ENCODE measurements around the gene FIBCD1. TPM values are rescaled to one million over a fixed set of nuclear protein-coding genes. Genes with fewer than 3 reads are reported as not detected.
A peak's percentile ranks its signal among the peaks of the same experiment; 100 is the strongest.

The FIBCD1 gene
- total RNA-seq, 1 donor: 0.27 TPM

- H3K4me3 ChIP-seq (ENCODE audit: low read depth, low read length): no peak overlapping the region
- DNase-seq (ENCODE audit: low read depth): no peak
- TF ChIP-seq, protein P1, sequence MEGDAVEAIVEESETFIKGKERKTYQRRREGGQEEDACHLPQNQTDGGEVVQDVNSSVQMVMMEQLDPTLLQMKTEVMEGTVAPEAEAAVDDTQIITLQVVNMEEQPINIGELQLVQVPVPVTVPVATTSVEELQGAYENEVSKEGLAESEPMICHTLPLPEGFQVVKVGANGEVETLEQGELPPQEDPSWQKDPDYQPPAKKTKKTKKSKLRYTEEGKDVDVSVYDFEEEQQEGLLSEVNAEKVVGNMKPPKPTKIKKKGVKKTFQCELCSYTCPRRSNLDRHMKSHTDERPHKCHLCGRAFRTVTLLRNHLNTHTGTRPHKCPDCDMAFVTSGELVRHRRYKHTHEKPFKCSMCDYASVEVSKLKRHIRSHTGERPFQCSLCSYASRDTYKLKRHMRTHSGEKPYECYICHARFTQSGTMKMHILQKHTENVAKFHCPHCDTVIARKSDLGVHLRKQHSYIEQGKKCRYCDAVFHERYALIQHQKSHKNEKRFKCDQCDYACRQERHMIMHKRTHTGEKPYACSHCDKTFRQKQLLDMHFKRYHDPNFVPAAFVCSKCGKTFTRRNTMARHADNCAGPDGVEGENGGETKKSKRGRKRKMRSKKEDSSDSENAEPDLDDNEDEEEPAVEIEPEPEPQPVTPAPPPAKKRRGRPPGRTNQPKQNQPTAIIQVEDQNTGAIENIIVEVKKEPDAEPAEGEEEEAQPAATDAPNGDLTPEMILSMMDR (IDR thresholded peaks at IDR 0.05; ENCODE audit: insufficient read depth, low read length): no peak
Observed at GRCh38 chr9:130970052-130970451, 31.0 kb upstream of the FIBCD1 start.

DNA sequence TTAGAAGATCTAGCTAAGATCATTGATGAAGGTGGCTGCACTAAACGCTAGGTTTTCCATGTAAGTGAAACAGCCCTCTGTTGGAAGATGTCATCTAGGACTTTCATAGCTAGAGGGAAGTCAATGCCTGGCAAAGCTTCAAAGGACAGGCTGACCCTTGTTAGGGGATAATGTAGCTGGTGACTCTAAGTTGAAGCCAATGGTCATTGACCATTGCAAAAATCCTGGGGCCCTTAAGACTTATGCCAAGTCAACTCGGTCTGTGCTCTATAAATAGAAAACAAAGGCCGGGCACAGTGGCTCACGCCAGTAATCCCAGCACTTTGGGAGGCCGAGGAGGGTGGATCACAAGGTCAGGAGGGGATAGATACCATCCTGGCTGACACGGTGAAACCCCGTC is 26.6 kb upstream of the FIBCD1 start:
- no peak overlapping the region for H3K4me3 ChIP-seq (ENCODE audit: low read depth, low read length)
- TF ChIP-seq, protein P1 (IDR thresholded peaks at IDR 0.05; ENCODE audit: insufficient read depth, low read length): no peak
- DNase-seq (ENCODE audit: low read depth): no peak

DNA sequence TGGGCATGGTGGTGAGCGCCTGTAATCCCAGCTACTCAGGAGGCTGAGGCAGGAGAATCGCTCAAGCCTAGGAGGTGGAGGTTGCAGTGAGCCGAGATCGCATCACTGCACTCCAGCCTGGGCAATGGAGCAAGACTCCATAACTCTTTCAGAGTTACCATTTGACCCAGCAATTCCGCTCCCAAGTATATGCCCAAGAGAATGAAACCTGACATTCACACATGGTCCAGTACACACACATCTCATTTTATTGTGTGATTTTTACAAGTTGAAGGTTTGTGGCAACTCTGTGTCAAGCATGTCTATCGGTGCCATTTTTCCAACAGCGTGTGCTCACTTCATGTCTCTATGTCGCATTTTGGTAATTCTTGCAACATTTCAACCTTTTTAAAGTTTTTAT is 24.9 kb upstream of the FIBCD1 start:
- no peak overlapping the region for H3K4me3 ChIP-seq (ENCODE audit: low read depth, low read length)
- no peak for DNase-seq (ENCODE audit: low read depth)
- TF ChIP-seq, protein P1 (IDR thresholded peaks at IDR 0.05; ENCODE audit: insufficient read depth, low read length): no peak

GRCh38 chr9:130963337-130963908 is 24.4 kb upstream of the FIBCD1 start:
- H3K4me3 ChIP-seq (ENCODE audit: low read depth, low read length): no peak overlapping the region
- no peak for DNase-seq (ENCODE audit: low read depth)
- TF ChIP-seq, protein P1 (IDR thresholded peaks at IDR 0.05; ENCODE audit: insufficient read depth, low read length): no peak

GRCh38 chr9:130962418-130963316 is 23.6 kb upstream of the FIBCD1 start:
- DNase-seq (ENCODE audit: low read depth): peak; percentile 92
- H3K4me3 ChIP-seq (ENCODE audit: low read depth, low read length): no peak overlapping the region
- TF ChIP-seq, protein P1 (IDR thresholded peaks at IDR 0.05; ENCODE audit: insufficient read depth, low read length): no peak

DNA sequence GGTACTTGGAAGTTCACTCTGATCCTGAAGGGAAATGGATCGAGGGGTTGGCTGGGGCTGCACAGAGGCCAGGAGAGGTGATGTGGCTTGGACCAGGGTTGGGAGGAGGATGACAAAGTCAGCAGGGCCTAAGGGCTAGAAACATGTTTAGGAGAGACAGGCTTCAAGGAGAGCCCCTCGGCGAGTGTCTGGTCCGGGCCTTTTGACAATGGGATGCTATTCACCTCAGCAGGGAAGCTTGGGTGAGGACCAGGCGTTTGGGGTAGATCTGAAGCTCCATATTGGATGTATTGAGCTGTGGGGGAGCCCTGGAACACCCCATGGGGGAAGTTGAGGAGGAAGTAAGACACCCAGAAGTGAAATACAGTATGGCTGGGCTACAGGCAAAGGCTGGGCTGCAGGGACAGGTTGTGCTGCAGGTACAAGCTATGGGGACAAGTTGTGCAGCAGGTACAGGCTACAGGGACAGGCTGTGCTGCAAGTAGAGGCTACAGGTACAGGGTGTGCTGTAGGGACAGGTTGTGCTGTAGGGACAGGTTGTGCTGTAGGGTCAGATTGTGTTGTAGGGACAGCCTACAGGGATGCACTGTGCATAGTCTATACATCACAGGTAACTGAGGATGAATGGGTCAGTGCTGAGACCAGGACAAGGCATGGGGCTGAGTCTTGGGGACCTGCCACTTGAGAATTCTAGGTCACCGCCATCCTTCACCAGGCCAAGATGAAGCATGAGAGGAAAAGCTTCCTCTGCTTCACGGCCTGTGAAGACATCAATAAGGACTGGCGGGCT is 22.7 kb upstream of the FIBCD1 start:
- DNase-seq (ENCODE audit: low read depth): no peak
- TF ChIP-seq, protein P1 (IDR thresholded peaks at IDR 0.05; ENCODE audit: insufficient read depth, low read length): no peak
- no peak overlapping the region for H3K4me3 ChIP-seq (ENCODE audit: low read depth, low read length)
